OCI-LY7 (cell line): ENCODE data around the gene TRAF4. TPM values are rescaled to one million over a fixed set of nuclear protein-coding genes. Genes with fewer than 3 reads are reported as not detected.

ENCODE experiments used
- BruUV-seq: library from RNA; stranded (reverse); fragments of 400-500 nt; replicated peaks from 2 replicates; lab custom pipeline; 2021; lab: Mats Ljungman, UMichigan
- CTCF ChIA-PET: fragments of 300-600 bp; sonication (Branson Sonifier 250); formaldehyde crosslinking; loops from one replicate; lab custom pipeline; 2022; ENCODE audit warnings: antibody characterized with exemption; ENCODE audit not compliant: unreplicated experiment; lab: Charles Lee
- POLR2A ChIA-PET: fragments of 300-600 bp; sonication (Branson Sonifier 250); formaldehyde crosslinking; loops from one replicate; lab custom pipeline; 2022; ENCODE audit warnings: antibody characterized with exemption; lab: Charles Lee
- DNase-seq: peaks from one replicate; pipeline ENCODE4 v3.0.0-alpha.2; 2015; ENCODE audit warnings: low spot score
- H2AFZ ChIP-seq: fragments of 200-600 bp; sonication (generic), shearing (Covaris generic); 2 replicates; pipeline ENCODE4 v1.6.1; 2014; ENCODE audit warnings: mild to moderate bottlenecking, antibody characterized with exemption, low read length, moderate library complexity
- H3K27ac ChIP-seq: fragments of 200-600 bp; sonication (generic); 2 replicates; pipeline ENCODE4 v1.5.1; 2014; ENCODE audit warnings: mixed run types, low read depth, mild to moderate bottlenecking, moderate library complexity, low read length, inconsistent platforms; ENCODE audit not compliant: poor library complexity, severe bottlenecking
- H3K36me3 ChIP-seq: fragments of 200-600 bp; sonication (generic); 2 replicates; pipeline ENCODE4 v1.6.1; 2014; ENCODE audit warnings: mild to moderate bottlenecking, antibody characterized with exemption, low read length, moderate library complexity, mixed read lengths; ENCODE audit not compliant: insufficient read depth
- H3K4me1 ChIP-seq: fragments of 200-600 bp; sonication (generic); 2 replicates; pipeline ENCODE4 v1.5.1; 2014; ENCODE audit warnings: mild to moderate bottlenecking, low read length; ENCODE audit not compliant: insufficient read depth, poor library complexity, severe bottlenecking
- H3K4me2 ChIP-seq: fragments of 200-600 bp; sonication (generic); 2 replicates; pipeline ENCODE4 v1.6.1; 2014; ENCODE audit warnings: mild to moderate bottlenecking, low read length
- H3K4me3 ChIP-seq: fragments of 200-600 bp; sonication (generic); 2 replicates; pipeline ENCODE4 v1.5.1; 2014; ENCODE audit warnings: mild to moderate bottlenecking, low read depth, low read length; ENCODE audit not compliant: poor library complexity, severe bottlenecking
- H3K79me2 ChIP-seq: fragments of 200-600 bp; sonication (generic); 2 replicates; pipeline ENCODE4 v1.6.1; 2016; ENCODE audit warnings: low read depth, mild to moderate bottlenecking, low read length, moderate library complexity, mixed read lengths; ENCODE audit not compliant: insufficient read depth
- H3K9me2 ChIP-seq: fragments of 200-600 bp; sonication (generic); 2 replicates; pipeline ENCODE4 v1.6.1; 2016; ENCODE audit warnings: mild to moderate bottlenecking, low read length, mixed read lengths; ENCODE audit not compliant: insufficient read depth
- H3K9me3 ChIP-seq: fragments of 200-600 bp; sonication (generic); 2 replicates; pipeline ENCODE4 v1.6.1; 2014; ENCODE audit warnings: mild to moderate bottlenecking, mixed run types, low read length, mixed read lengths
- H4K20me1 ChIP-seq: fragments of 200-600 bp; sonication (generic); 2 replicates; pipeline ENCODE4 v1.6.1; 2014; ENCODE audit warnings: mild to moderate bottlenecking, antibody characterized with exemption, low read length, moderate library complexity, mixed read lengths; ENCODE audit not compliant: insufficient read depth
- EZH2phosphoT487 ChIP-seq: fragments of 200-600 bp; sonication (generic); IDR thresholded peaks from 2 replicates; pipeline ENCODE4 v1.6.1; 2018; ENCODE audit warnings: low read depth, borderline replicate concordance, mild to moderate bottlenecking, mixed run types, antibody characterized with exemption, low read length, moderate library complexity, mixed read lengths
- intact Hi-C: fragments of 100-400 bp; cut with micrococcal nuclease; formaldehyde crosslinking; loops from one replicate; pipeline ENCODE4 v1.10.0; 2022; ENCODE audit not compliant: unreplicated experiment
- total RNA-seq, 2 experiments: library from RNA; depleted of rRNA in 1 of 2; stranded (reverse); fragments of >200 nt in 1 of 2; shearing (Covaris generic) in 1 of 2; gene quantifications; 2 replicates each; pipeline ENCODE4 v1.2.3, GENCODE V29; 2014 to 2022
- TF ChIP-seq, protein P1 (sequence below): fragments of 200-600 bp; sonication (generic); conservative IDR thresholded peaks from 2 replicates; pipeline ENCODE4 v1.5.1; 2014; ENCODE audit warnings: mild to moderate bottlenecking, antibody characterized with exemption, low read length, moderate library complexity, mixed read lengths

The TRAF4 gene
- total RNA-seq, 2 experiments from 2014 or later = 105 to 123 TPM

DNA sequence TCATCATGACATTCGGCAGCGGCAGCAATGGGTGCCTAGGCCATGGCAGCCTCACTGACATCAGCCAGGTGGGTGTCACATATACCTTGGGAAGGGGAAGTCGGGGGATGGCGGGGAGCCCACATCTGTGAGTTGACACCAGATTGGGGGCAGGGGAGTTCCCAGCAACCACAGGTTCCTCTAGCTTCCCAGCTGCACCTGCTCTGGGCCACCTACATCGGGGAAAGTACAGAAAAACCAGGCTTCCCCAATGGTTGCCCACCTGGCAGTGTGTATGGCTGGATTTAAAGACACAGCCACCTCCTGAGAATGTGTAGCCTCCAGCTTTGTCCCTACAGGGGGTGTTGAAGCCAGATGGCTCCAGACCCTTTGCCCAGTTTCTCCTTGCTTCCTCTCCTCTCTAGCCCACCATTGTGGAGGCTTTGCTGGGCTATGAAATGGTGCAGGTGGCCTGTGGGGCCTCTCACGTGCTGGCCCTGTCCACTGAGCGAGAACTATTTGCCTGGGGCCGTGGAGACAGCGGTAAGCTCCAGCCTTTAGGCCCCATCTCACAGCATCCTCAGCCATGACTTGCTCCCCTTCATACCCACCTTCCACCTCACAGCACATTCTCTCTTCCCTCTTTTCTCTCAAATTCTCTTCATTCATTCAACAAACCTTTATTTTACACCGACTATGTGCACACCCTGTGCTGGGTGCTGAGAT, 5.0 kb upstream of the TRAF4 start:
- TF ChIP-seq EZH2phosphoT487 = no peak
- TF ChIP-seq, protein P1, sequence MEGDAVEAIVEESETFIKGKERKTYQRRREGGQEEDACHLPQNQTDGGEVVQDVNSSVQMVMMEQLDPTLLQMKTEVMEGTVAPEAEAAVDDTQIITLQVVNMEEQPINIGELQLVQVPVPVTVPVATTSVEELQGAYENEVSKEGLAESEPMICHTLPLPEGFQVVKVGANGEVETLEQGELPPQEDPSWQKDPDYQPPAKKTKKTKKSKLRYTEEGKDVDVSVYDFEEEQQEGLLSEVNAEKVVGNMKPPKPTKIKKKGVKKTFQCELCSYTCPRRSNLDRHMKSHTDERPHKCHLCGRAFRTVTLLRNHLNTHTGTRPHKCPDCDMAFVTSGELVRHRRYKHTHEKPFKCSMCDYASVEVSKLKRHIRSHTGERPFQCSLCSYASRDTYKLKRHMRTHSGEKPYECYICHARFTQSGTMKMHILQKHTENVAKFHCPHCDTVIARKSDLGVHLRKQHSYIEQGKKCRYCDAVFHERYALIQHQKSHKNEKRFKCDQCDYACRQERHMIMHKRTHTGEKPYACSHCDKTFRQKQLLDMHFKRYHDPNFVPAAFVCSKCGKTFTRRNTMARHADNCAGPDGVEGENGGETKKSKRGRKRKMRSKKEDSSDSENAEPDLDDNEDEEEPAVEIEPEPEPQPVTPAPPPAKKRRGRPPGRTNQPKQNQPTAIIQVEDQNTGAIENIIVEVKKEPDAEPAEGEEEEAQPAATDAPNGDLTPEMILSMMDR = no peak
- Histone ChIP-seq H3K9me2 (no peaks in the 10 kb centered on the region), H3K9me3 (peaks cover 3% of the 10 kb centered on the region; the same call in 1 of the 2 replicates), H4K20me1 (no peaks in the 10 kb centered on the region), H3K79me2 (peaks cover 10% of the 10 kb centered on the region; the same call in 1 of the 2 replicates), H3K27ac (peak overlapping the region; percentile 95), H3K4me2 (peak overlapping the region; percentile 77), H3K4me3 (peak overlapping the region; percentile 60), H3K4me1 (peaks cover 69% of the 10 kb centered on the region), H3K36me3 (peaks cover 32% of the 10 kb centered on the region), H2AFZ (no peak overlapping the region)
- POLR2A ChIA-PET = interaction anchor here (0.5 to 5.6 kb wide), 3 partner anchors 11 to 78 kb away, joined by 4 to 56 read pairs (median 4); partner anchors contain the start of genes NEK8 and TLCD1
- DNase-seq = peak; percentile 88
- BruUV-seq = no TSS peak
- intact Hi-C loops = loop anchor here (1.0 kb wide), 2 partner anchors 11 kb away; partner anchors contain the start of gene NEK8
- CTCF ChIA-PET = interaction anchor here (1.3 kb wide), 1 partner anchor 11 kb away, joined by 5 read pairs; no protein-coding TSS in a partner anchor

DNA sequence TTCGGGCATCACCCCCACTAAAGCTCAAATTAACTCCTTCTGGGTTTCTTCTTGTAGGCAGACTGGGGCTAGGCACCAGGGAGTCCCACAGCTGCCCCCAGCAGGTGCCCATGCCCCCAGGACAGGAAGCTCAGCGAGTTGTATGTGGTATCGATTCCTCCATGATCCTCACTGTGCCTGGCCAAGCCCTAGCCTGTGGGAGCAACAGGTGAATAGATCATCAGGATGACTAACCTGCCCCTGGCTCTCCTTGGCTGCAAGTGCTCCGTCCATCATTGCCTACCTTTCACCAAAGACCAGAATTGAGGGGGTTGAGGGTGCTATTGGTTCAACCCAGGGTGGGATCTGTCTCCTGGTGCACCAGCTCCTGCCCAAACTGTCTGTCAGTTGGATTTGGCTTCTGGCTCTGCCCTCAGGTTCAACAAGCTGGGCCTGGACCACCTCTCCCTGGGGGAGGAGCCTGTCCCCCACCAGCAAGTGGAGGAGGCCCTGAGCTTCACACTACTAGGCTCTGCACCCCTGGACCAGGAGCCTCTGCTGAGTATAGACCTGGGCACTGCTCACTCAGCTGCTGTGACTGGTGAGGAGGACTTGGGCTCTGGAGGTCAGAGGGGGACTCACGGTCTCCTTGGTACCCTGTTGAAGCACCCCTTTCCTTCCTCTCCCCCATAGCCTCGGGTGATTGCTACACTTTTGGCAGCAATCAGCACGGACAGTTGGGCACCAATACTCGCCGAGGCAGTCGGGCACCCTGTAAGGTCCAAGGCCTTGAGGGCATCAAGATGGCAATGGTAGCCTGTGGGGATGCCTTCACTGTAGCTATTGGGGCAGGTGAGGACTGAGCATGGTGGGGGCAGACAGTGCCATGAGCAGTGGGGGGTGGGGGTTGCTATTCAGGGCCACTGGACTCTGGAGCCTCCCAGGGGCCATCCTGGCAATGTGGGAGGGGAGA, 3.1 kb upstream of the TRAF4 start:
- Histone ChIP-seq H3K4me3 (peak overlapping the region; percentile 38), H3K36me3 (peaks cover 36% of the 10 kb centered on the region), H3K9me3 (peaks cover 3% of the 10 kb centered on the region; the same call in 1 of the 2 replicates), H3K4me2 (peak overlapping the region; percentile 87), H3K4me1 (peaks cover 71% of the 10 kb centered on the region), H3K27ac (peak overlapping the region; percentile 95), H4K20me1 (peaks cover 9% of the 10 kb centered on the region; the same call in 1 of the 2 replicates), H3K9me2 (no peaks in the 10 kb centered on the region), H3K79me2 (peaks cover 28% of the 10 kb centered on the region), H2AFZ (no peak overlapping the region)
- CTCF ChIA-PET = interaction anchor here (0.6 to 2.4 kb wide), 2 partner anchors 13 to 161 kb away, joined by 10 to 11 read pairs; partner anchors contain the start of gene NEK8
- POLR2A ChIA-PET = interaction anchor here (1.2 to 5.6 kb wide), 3 partner anchors 13 to 178 kb away, joined by 3 to 56 read pairs (median 7); partner anchors contain the start of genes NEK8, RPL23A and TLCD1
- TF ChIP-seq, protein P1 = no peak
- TF ChIP-seq EZH2phosphoT487 = no peak
- no TSS peak for BruUV-seq
- DNase-seq = no peak
- intact Hi-C loops = no loop called here
